Thyroid gland (tissue), 4 donors: ENCODE data around the gene PARD3. TPM values are rescaled to one million over a fixed set of nuclear protein-coding genes. Genes with fewer than 3 reads are reported as not detected.

Experiments used
- DNase-seq, 2 donors: peaks; one replicate each; pipeline ENCODE4 v3.0.0-alpha.2; 2019
- H3K27ac ChIP-seq, 3 donors: fragments of 200-600 bp; sonication (generic); 1 replicate in 2 of 3; 2 replicates in 1 of 3; pipeline ENCODE4 v1.5.1; 2016 to 2019; ENCODE audit warnings: mild to moderate bottlenecking in 1 of 3, moderate library complexity in 1 of 3
- H3K27me3 ChIP-seq: fragments of 200-600 bp; sonication (generic); one replicate; pipeline ENCODE4 v1.5.1; 2019
- H3K36me3 ChIP-seq, 2 donors: fragments of 200-600 bp; sonication (generic); one replicate each; pipeline ENCODE4 v1.5.1; 2016 to 2019
- H3K4me1 ChIP-seq, 2 donors: fragments of 200-600 bp; sonication (generic); one replicate each; pipeline ENCODE4 v1.5.1; 2017 to 2019
- H3K4me3 ChIP-seq, 3 donors: fragments of 200-600 bp; sonication (generic); replicated peaks in 1 of 3; 1 replicate in 2 of 3; 2 replicates in 1 of 3; pipeline ENCODE4 v1.5.1; 2016; ENCODE audit warnings: mild to moderate bottlenecking in 1 of 3
- H3K9me3 ChIP-seq: fragments of 200-600 bp; sonication (generic); one replicate; pipeline ENCODE4 v1.5.1; 2017
- CTCF ChIP-seq, 6 experiments: fragments of 200-600 bp in 3 of 6; fragments of 450-650 bp in 3 of 6; sonication (generic) in 3 of 6; IDR thresholded peaks; one replicate each; pipeline ENCODE4 v1.5.1; 2016 to 2019; ENCODE audit warnings: antibody characterized with exemption in 6 of 6, mild to moderate bottlenecking in 2 of 6, inconsistent platforms in 1 of 6, moderate library complexity in 1 of 6
- POLR2A ChIP-seq, 2 donors: fragments of 450-650 bp; IDR thresholded peaks; one replicate each; pipeline ENCODE4 v1.6.1; 2017; ENCODE audit warnings: antibody characterized with exemption in 2 of 2, mild to moderate bottlenecking in 2 of 2, moderate library complexity in 1 of 2
- WGBS, 2 donors: methylation state at CpG; one replicate each; pipeline ENCODE4 v1.1.5; 2017; 5-methylcytosine and 5-hydroxymethylcytosine counted together
- intact Hi-C: fragments of 100-400 bp; cut with DNase I; formaldehyde crosslinking; loops from one replicate; pipeline ENCODE4 v1.15.1; 2023
- total RNA-seq, 4 donors: library from RNA; depleted of rRNA; stranded (reverse); fragments of >200 nt; gene quantifications; one replicate each; pipeline ENCODE4 v1.2.3, GENCODE V29; 2016

Gene PARD3
- total RNA-seq, 4 donors from 2014 or later: 48.6 to 88.4 (median 57.7) TPM

- peaks cover 0 to 6% of the 10 kb centered on the region in 2 donors for H3K36me3 ChIP-seq
Observed at GRCh38 chr10:34377833-34378232, 437.3 kb downstream of the PARD3 start.

GRCh38 chr10:34374356-34375045 is 440.6 kb downstream of the PARD3 start:
- Histone ChIP-seq H3K4me3 (no peak overlapping the region), H3K27me3 (no peaks in the 10 kb centered on the region), H3K36me3 (no peaks in the 10 kb centered on the region), H3K4me1 (no peaks in the 10 kb centered on the region), H3K9me3 (no peaks in the 10 kb centered on the region), H3K27ac (no peak overlapping the region)
- TF ChIP-seq POLR2A (IDR thresholded peaks at IDR 0.05): no peak
- no peak for TF ChIP-seq CTCF (IDR thresholded peaks at IDR 0.05)
- 76 to 85% methylated on average over 6 of the region's 6 CpGs for WGBS, 2 donors
- DNase-seq: no peak
- intact Hi-C loops: no loop called here

More at GRCh38 chr10:34377833-34378232, 437.3 kb downstream of the PARD3 start:
- no peak for TF ChIP-seq CTCF (IDR thresholded peaks at IDR 0.05)
- no peak for TF ChIP-seq POLR2A (IDR thresholded peaks at IDR 0.05)
- no peak for DNase-seq
- H3K9me3 ChIP-seq: no peaks in the 10 kb centered on the region
- no peak overlapping the region for H3K4me3 ChIP-seq
- no peaks in the 10 kb centered on the region for H3K4me1 ChIP-seq
- WGBS, 2 donors: 94 to 95% methylated on average over 5 of the region's 5 CpGs
- intact Hi-C loops: no loop called here
- no peaks in the 10 kb centered on the region for H3K27me3 ChIP-seq
- H3K27ac ChIP-seq: no peak overlapping the region

GRCh38 chr10:34373211-34373610 is 441.9 kb downstream of the PARD3 start:
- no peaks in the 10 kb centered on the region for H3K36me3 ChIP-seq
- H3K4me1 ChIP-seq: no peaks in the 10 kb centered on the region
- no peak overlapping the region for H3K4me3 ChIP-seq
- 94 to 95% methylated on average over 4 of the region's 4 CpGs for WGBS, 2 donors
- H3K27me3 ChIP-seq: no peaks in the 10 kb centered on the region
- DNase-seq: no peak
- intact Hi-C loops: no loop called here
- TF ChIP-seq CTCF (IDR thresholded peaks at IDR 0.05) (no peak), POLR2A (IDR thresholded peaks at IDR 0.05) (no peak)
- H3K27ac ChIP-seq: no peak overlapping the region
- no peaks in the 10 kb centered on the region for H3K9me3 ChIP-seq

- H3K27me3 ChIP-seq: no peaks in the 10 kb centered on the region
- no peak for TF ChIP-seq POLR2A (IDR thresholded peaks at IDR 0.05)
- no peak for TF ChIP-seq CTCF (IDR thresholded peaks at IDR 0.05)
- H3K36me3 ChIP-seq: no peaks in the 10 kb centered on the region
- no peaks in the 10 kb centered on the region for H3K9me3 ChIP-seq
- intact Hi-C loops: no loop called here
- H3K4me1 ChIP-seq: no peaks in the 10 kb centered on the region
- DNase-seq: no peak
- H3K4me3 ChIP-seq: no peak overlapping the region
- H3K27ac ChIP-seq: no peak overlapping the region
Observed at GRCh38 chr10:34372509-34372908, 442.6 kb downstream of the PARD3 start.

- DNase-seq: no peak
- TF ChIP-seq POLR2A (IDR thresholded peaks at IDR 0.05) (no peak), CTCF (IDR thresholded peaks at IDR 0.05) (no peak)
- Histone ChIP-seq H3K9me3 (no peaks in the 10 kb centered on the region), H3K27me3 (no peaks in the 10 kb centered on the region), H3K36me3 (no peaks in the 10 kb centered on the region), H3K4me1 (no peaks in the 10 kb centered on the region), H3K4me3 (no peak overlapping the region), H3K27ac (no peak overlapping the region)
- intact Hi-C loops: no loop called here
- 91 to 93% methylated on average over 5 of the region's 5 CpGs for WGBS, 2 donors
Observed at GRCh38 chr10:34370126-34370525, 445.0 kb downstream of the PARD3 start.
